K562 (cell line): ENCODE results near the gene SYCE1. TPM values are rescaled to one million over a fixed set of nuclear protein-coding genes. Genes with fewer than 3 reads are reported as not detected.
"Not testable (repeated sequence)": the region's sequence is repeated elsewhere in the genome, so short reads cannot be mapped to it uniquely, and the experiment has no call there.

Experiments used
- ATAC-seq: fragments of 200-7000 bp; cut with Tn5 transposase; 3 replicates; pipeline ENCODE4 v1.9.1; 2020; ENCODE audit warnings: moderate library complexity
- BruUV-seq: library from RNA; stranded (reverse); fragments of 400-500 nt; replicated peaks from 2 replicates; lab custom pipeline; 2021; lab: Mats Ljungman, UMichigan
- CTCF ChIA-PET: fragments of 300-600 bp; formaldehyde crosslinking; extraction: SDS; loops from one replicate; lab custom pipeline; 2021; ENCODE audit warnings: low intra/inter-chr PET ratio; lab: Yijun Ruan, JAX
- POLR2A ChIA-PET: fragments of 300-600, 350-650 bp; sonication (Branson Sonifier 250); formaldehyde crosslinking; extraction: SDS; loops from one replicate; lab custom pipeline; 2021; ENCODE audit warnings: antibody characterized with exemption, inconsistent platforms; lab: Yijun Ruan, JAX
- DNase-seq, 4 experiments: peaks; one replicate each; pipeline versions ENCODE4 v3.0.0 to v3.0.0-alpha.2; 2011 to 2018; ENCODE audit warnings: low spot score in 3 of 4, mixed read lengths in 3 of 4; ENCODE audit errors: extremely low read depth in 1 of 4
- FAIRE-seq: peaks from 2 replicates; lab custom pipeline; 2011; peaks lifted over from hg19 to GRCh38; lab: Jason Lieb, UNC
- H2AFZ ChIP-seq: 2 replicates; pipeline ENCODE4 v1.6.0; 2011; ENCODE audit warnings: low read depth, low read length, control low read depth, inconsistent platforms
- H3K27ac ChIP-seq: fragments of 200-600 bp; 3 replicates; pipeline ENCODE4 v1.8.0; 2011; ENCODE audit warnings: low read depth, mild to moderate bottlenecking, control low read depth, inconsistent platforms, low read length, moderate library complexity, mixed read lengths; ENCODE audit errors: extremely low read depth
- H3K27me3 ChIP-seq, 2 experiments: fragments of 300-600 bp in 1 of 2; 2 replicates in 1 of 2; 3 replicates in 1 of 2; pipeline versions ENCODE4 v1.6.0 to v1.8.0; 2011; ENCODE audit warnings: inconsistent platforms in 2 of 2, low read length in 2 of 2, mild to moderate bottlenecking in 1 of 2, mixed read lengths in 1 of 2, moderate library complexity in 1 of 2; ENCODE audit not compliant: control insufficient read depth in 2 of 2, insufficient read depth in 2 of 2
- H3K36me3 ChIP-seq: fragments of 300-600 bp; 3 replicates; pipeline ENCODE4 v1.8.0; 2011; ENCODE audit warnings: mild to moderate bottlenecking, low read length, inconsistent platforms; ENCODE audit not compliant: control insufficient read depth, insufficient read depth
- H3K4me1 ChIP-seq, 2 experiments: fragments of 200-600 bp in 1 of 2; replicated peaks in 1 of 2; 2 replicates in 1 of 2; 3 replicates in 1 of 2; pipeline versions ENCODE4 v1.5.1 to v1.8.0; 2011; ENCODE audit warnings: inconsistent platforms in 2 of 2, low read length in 2 of 2, mild to moderate bottlenecking in 1 of 2, mixed read lengths in 1 of 2, moderate library complexity in 1 of 2; ENCODE audit not compliant: control insufficient read depth in 2 of 2, insufficient read depth in 2 of 2
- H3K4me2 ChIP-seq: 2 replicates; pipeline ENCODE4 v1.6.1; 2011; ENCODE audit warnings: low read length, control low read depth, inconsistent platforms, mixed read lengths; ENCODE audit not compliant: insufficient read depth
- H3K4me3 ChIP-seq: fragments of 200-600 bp; sonication (generic), shearing (Covaris generic); 2 replicates; pipeline ENCODE4 v1.5.1; 2016; ENCODE audit warnings: control low read depth, inconsistent platforms
- H3K79me2 ChIP-seq: fragments of 200-600 bp; 3 replicates; pipeline ENCODE4 v1.8.0; 2011; ENCODE audit warnings: low read length, inconsistent platforms; ENCODE audit not compliant: control insufficient read depth, insufficient read depth
- H3K9ac ChIP-seq, 2 experiments: 2 replicates each; pipeline versions ENCODE4 v1.6.0 to v1.6.1; 2011; ENCODE audit warnings: low read depth in 2 of 2, low read length in 2 of 2, control low read depth in 1 of 2, inconsistent platforms in 1 of 2, mild to moderate bottlenecking in 1 of 2, mixed read lengths in 1 of 2; ENCODE audit not compliant: insufficient read depth in 1 of 2
- H3K9me1 ChIP-seq: one replicate; pipeline ENCODE4 v1.6.0; 2011; ENCODE audit warnings: inconsistent platforms, mild to moderate bottlenecking, low read length, moderate library complexity; ENCODE audit not compliant: control insufficient read depth, insufficient read depth
- H3K9me3 ChIP-seq: replicated peaks from 2 replicates; pipeline ENCODE4 v1.5.1; 2011; ENCODE audit warnings: low read depth, low read length, inconsistent platforms; ENCODE audit not compliant: control insufficient read depth, insufficient read depth
- H4K20me1 ChIP-seq: replicated peaks from 2 replicates; pipeline ENCODE4 v1.6.1; 2011; ENCODE audit warnings: low read length, inconsistent platforms, mixed read lengths; ENCODE audit not compliant: control insufficient read depth, insufficient read depth
- ATF4 ChIP-seq: fragments of 450-650 bp; formaldehyde crosslinking; IDR thresholded peaks from 2 replicates; pipeline ENCODE4 v1.4.0; 2022; ENCODE audit warnings: mild to moderate bottlenecking, moderate library complexity
- ZNF140 ChIP-seq: fragments of 250-450 bp; sonication (Bioruptor Pico); IDR thresholded peaks from 2 replicates; pipeline ENCODE4 v1.8.0; 2021; ENCODE audit warnings: moderate library complexity, mild to moderate bottlenecking, inconsistent platforms
- WGBS: fragments of 100-300 bp; shearing (Covaris generic); methylation state at CpG from one replicate; pipeline ENCODE4 v1.1.6; 2016; ENCODE audit warnings: low coverage, mixed read lengths; ENCODE audit not compliant: insufficient coverage; ENCODE audit errors: missing lambda C conversion rate; 5-methylcytosine and 5-hydroxymethylcytosine counted together
- in situ Hi-C: fragments of 300-500 bp; cut with MboI; formaldehyde crosslinking; loops from 4 replicates; pipeline ENCODE4 v1.15.0; 2018; ENCODE audit warnings: inconsistent platforms, mixed read lengths
- intact Hi-C: fragments of 100-400 bp; cut with micrococcal nuclease; formaldehyde crosslinking; loops from 2 replicates; pipeline ENCODE4 v1.14.2; 2022
- polyA plus RNA-seq, 8 experiments: library from polyadenylated mRNA; depleted of rRNA in 4 of 8; stranded (reverse) in 5 of 8; unstranded in 3 of 8; fragments of >200 nt; fragmentation: Nextera tagmentation in 2 of 8; fragmentation: Illumina TruSeq in 1 of 8; extraction: Ambion mirVana in 2 of 8; extraction: Trizol in 1 of 8; gene quantifications; 2 replicates each; pipeline versions ENCODE4 v1.2.1 to v1.2.3, GENCODE V29; 2011 to 2014; ENCODE audit warnings: inconsistent platforms in 1 of 8, missing spikeins in 1 of 8
- total RNA-seq, 7 experiments: library from RNA; depleted of rRNA in 6 of 7; stranded (reverse); fragments of >200 nt in 6 of 7; fragmentation: Illumina TruSeq in 2 of 7; extraction: Trizol in 2 of 7; gene quantifications; 2 replicates each; pipeline versions ENCODE4 v1.2.1 to v1.2.3, GENCODE V29; 2011 to 2021; ENCODE audit warnings: low replicate concordance in 1 of 7

Gene SYCE1
- total and polyA plus RNA-seq, 9 of the 15 experiments (the other 6 are each of a cell fraction or from before 2014, with no cell fraction given) = not detected

DNA sequence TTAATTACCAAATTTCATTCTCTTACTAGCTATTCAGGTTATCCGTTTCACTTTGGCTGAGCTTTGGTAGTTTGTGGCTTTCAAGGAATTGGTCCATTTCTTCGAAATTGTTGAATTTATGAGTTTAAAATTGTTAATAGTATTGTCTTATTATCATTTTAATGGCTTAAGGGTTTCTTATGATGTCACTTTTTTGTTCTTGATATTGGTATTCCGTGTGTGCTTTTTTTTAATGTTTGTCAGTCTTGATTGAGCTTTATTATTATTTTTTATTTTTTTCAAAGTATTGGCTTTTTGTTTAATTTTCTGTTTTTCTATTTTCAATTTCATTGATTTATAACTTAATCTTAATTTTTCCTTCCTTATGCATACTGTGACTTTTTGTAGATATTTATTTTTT, 35.3 kb upstream of the SYCE1 start:
- Histone ChIP-seq H3K9ac (no peak overlapping the region), H3K9me3 (no peaks in the 10 kb centered on the region), H3K36me3 (no peaks in the 10 kb centered on the region), H3K9me1 (no peaks in the 10 kb centered on the region), H3K4me1 (no peaks in the 10 kb centered on the region), H3K27me3 (no peaks in the 10 kb centered on the region), H2AFZ (no peak overlapping the region), H4K20me1 (no peaks in the 10 kb centered on the region), H3K27ac (no peak overlapping the region), H3K4me3 (no peak overlapping the region), H3K4me2 (no peak overlapping the region), H3K79me2 (no peaks in the 10 kb centered on the region)
- in situ Hi-C loops (no loop called here), intact Hi-C loops (no loop called here)
- DNase-seq (no peak), FAIRE-seq (no peak), ATAC-seq (no peak)
- WGBS = 0% methylated on average over 3 of the region's 3 CpGs
- TF ChIP-seq ZNF140 (CRISPR knock-in tag) (no peak), ATF4 (CRISPR knock-in tag) (no peak)
- ChIA-PET CTCF (no interaction called here), POLR2A (no interaction called here)
- BruUV-seq = no TSS peak

GRCh38 chr10:133599869-133600268, 34.5 kb upstream of the SYCE1 start:
- H3K4me2 ChIP-seq, CTCF ChIA-PET, intact Hi-C loops, in situ Hi-C loops, H2AFZ ChIP-seq, H3K9ac ChIP-seq, H4K20me1 ChIP-seq, H3K9me3 ChIP-seq, DNase-seq, H3K9me1 ChIP-seq, POLR2A ChIA-PET, H3K27me3 ChIP-seq, FAIRE-seq, H3K27ac ChIP-seq, H3K79me2 ChIP-seq, H3K4me1 ChIP-seq, H3K36me3 ChIP-seq, BruUV-seq, ATAC-seq, H3K4me3 ChIP-seq: not testable (repeated sequence)
- 1% methylated on average over 7 of the region's 8 CpGs for WGBS
